ENCODE results near the gene TRAPPC5. TPM values are rescaled to one million over a fixed set of nuclear protein-coding genes. Genes with fewer than 3 reads are reported as not detected.

The TRAPPC5 gene
- total RNA-seq, 2 donors from 2014 or later: 73.0 to 78.2 TPM

DNA sequence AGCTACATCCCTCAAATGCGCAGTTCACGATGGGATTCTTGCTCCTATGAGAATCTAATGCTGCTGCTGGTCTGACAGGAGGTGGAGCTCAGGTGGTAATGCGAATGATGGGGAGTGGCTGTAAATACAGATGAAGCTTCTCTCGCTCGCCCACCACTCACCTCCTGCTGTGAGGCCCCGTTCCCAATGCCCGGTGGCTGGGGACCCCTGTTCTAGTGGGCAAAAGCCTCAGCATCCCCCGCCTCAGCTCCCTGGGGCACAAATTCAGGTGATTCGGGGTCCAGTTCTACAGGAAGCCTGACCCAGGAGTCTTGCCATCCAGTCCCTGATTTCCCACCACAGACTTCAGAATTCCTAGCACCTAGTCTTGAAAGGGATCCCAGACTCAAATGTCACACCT, 8.1 kb upstream of the TRAPPC5 start:
- peaks cover 60% of the 10 kb centered on the region for H3K27me3 Mint-ChIP-seq (ENCODE audit: low read depth)
- H3K36me3 Mint-ChIP-seq (ENCODE audit: insufficient read depth in 2 of 2): peaks cover 0 to 1% of the 10 kb centered on the region in 2 donors

DNA sequence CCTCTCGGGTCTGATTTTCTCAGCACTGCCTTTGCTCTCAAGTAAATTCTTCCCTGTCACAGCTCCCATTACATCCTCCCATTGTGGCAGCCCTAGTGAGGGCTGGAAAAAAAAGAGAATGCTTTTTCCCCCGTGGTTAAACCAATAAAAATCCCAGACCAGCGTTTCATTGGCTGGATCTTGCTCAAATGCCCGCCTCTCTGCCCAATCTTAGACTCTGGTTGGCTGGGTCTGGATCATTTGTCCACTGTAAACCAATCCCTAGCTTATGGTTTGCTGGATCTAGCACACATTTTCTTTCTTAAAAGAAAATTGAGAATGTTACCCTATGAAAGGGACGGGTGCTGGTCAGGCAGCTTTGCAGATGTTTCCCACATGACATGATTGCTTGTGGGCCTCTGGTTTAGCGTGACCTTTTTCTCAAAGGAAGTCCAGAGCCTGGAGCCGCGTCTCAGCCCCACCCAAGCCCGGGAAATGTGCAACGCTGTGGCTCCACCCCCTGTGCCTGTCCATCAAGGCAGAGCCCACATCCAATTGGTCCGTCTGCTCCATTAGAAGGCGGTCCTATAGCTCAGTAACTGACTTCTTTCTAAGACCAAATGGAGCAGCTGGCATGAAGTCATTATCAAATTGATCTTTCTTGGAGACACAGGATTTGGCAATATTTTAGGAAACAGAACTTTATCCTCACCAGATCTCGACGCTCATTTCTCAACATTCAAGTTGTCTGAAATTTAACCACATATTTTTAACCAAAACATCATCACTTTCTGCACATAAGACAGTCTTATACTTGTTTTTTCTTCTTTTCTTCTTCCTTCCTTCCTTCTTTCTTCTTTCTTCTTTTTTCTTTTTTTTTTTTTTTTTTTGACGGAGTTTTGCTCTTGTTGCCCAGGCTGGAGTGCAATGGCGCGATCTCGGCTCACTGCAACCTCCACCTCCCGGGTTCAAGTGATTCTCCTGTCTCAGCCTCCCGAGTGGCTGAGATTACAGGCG, 6.3 kb upstream of the TRAPPC5 start:
- H3K4me3 Mint-ChIP-seq: no peak overlapping the region
- H3K27me3 Mint-ChIP-seq (ENCODE audit: low read depth): peaks cover 63% of the 10 kb centered on the region
- H3K4me1 Mint-ChIP-seq (ENCODE audit: low read depth): peaks cover 45% of the 10 kb centered on the region
- DNase-seq: no peak
- peaks cover 0 to 1% of the 10 kb centered on the region in 2 donors for H3K36me3 Mint-ChIP-seq (ENCODE audit: insufficient read depth in 2 of 2)
- no peak overlapping the region for H3K27ac Mint-ChIP-seq
- no peak for ATAC-seq (replicated peaks in 1 of 2)
- no peaks in the 10 kb centered on the region for H3K9me3 Mint-ChIP-seq

More for the DNA sequence above, 8.1 kb upstream of the TRAPPC5 start:
- DNase-seq (no peak), ATAC-seq (replicated peaks in 1 of 2) (no peak)
- H3K4me3 Mint-ChIP-seq: no peak overlapping the region
- H3K4me1 Mint-ChIP-seq (ENCODE audit: low read depth): peaks cover 33% of the 10 kb centered on the region
- H3K27ac Mint-ChIP-seq: no peak overlapping the region
- no peaks in the 10 kb centered on the region for H3K9me3 Mint-ChIP-seq

DNA sequence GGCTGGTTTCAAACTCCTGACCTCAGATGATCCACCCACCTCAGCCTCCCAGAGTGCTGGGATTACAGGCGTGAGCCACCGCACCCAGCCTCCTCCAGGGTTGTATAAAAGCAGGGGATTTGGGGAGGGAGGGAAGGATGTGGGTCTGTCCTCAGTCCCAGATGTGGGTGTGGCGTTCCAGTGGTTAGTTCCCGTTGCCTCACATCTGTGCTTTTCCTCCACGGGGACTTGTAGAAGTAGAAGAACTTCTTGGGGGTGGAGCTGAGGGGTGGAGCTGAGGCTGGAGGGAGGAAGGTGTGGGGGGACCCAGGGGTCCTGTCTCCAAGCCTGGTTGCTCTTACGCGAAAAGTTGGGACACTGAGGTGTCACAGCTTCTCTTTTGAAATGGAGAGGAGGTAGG, 4.3 kb upstream of the TRAPPC5 start:
- Mint-ChIP-seq H3K9me3 (no peaks in the 10 kb centered on the region), H3K27ac (no peak overlapping the region), H3K27me3 (ENCODE audit: low read depth) (peaks cover 44% of the 10 kb centered on the region), H3K4me3 (peak overlapping the region in 1 of 2 donors; percentile 23), H3K4me1 (ENCODE audit: low read depth) (peaks cover 45% of the 10 kb centered on the region), H3K36me3 (ENCODE audit: insufficient read depth in 2 of 2) (no peaks in the 10 kb centered on the region)
- ATAC-seq (replicated peaks in 1 of 2): no peak
- no peak for DNase-seq

DNA sequence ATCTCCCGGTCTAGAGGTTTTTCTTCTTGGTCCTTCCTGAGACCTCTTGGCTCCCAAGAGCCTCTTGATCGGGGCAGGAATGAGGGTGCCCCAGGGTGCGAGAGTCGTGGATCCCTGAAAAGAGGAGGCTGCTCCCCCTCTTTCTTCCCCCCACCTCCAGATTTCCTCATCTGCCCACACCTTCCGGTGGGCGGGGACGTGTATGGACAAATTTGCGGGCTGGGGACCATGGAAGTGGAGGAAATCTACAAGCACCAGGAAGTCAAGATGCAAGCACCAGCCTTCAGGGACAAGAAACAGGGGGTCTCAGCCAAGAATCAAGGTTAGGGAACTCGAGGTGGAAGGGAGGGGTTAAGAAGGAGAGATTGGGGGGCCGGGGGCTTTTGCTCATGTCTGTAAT, 3.8 kb upstream of the TRAPPC5 start, which contains the start of gene MCEMP1:
MCEMP1 (plus strand) TSS at position 237 of the 400 bp plus-strand sequence; CDS start at position 268, 31 bp downstream.
- H3K36me3 Mint-ChIP-seq (ENCODE audit: insufficient read depth in 2 of 2): no peaks in the 10 kb centered on the region
- no peak for DNase-seq
- H3K4me3 Mint-ChIP-seq: peak within 1 kb of the TSS in 1 of 2 donors; percentile 23
- H3K27me3 Mint-ChIP-seq (ENCODE audit: low read depth): peaks cover 41% of the 10 kb centered on the region
- no peak within 1 kb of the TSS for H3K27ac Mint-ChIP-seq
- H3K9me3 Mint-ChIP-seq: no peaks in the 10 kb centered on the region
- H3K4me1 Mint-ChIP-seq (ENCODE audit: low read depth): peaks cover 49% of the 10 kb centered on the region
- no peak for ATAC-seq (replicated peaks in 1 of 2)

DNA sequence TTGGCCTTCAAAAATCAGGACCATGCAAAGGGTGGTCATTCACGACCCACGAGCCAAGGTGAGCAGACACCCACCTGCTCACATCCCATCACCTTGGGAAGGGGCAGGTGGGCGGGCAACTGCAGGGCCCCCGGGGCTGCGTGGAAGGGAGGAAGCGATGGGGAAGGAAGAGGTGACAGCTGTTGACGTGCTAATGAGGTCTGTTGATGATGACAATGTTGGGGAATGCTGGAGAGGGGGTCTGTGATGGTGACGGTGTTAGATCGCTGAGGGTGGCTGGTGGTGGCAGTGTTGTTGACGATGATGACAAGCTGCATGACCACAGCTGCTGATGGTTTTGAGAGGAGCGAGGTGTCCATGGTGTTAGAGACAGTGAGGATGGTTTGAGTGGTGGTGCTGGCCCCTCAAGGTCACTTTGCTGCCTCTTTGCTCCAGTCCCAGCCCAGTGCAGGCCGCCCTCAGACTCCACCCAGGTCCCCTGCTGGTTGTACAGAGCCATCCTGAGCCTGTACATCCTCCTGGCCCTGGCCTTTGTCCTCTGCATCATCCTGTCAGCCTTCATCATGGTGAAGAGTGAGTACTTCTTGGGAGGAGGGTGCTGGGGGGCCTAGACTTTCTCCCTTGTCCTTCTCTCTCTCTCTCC, 2.8 kb upstream of the TRAPPC5 start:
- Mint-ChIP-seq H3K4me3 (no peak overlapping the region), H3K4me1 (ENCODE audit: low read depth) (peaks cover 51% of the 10 kb centered on the region), H3K27ac (no peak overlapping the region), H3K9me3 (no peaks in the 10 kb centered on the region), H3K36me3 (ENCODE audit: insufficient read depth in 2 of 2) (peaks cover 0 to 3% of the 10 kb centered on the region in 2 donors), H3K27me3 (ENCODE audit: low read depth) (peaks cover 41% of the 10 kb centered on the region)
- ATAC-seq (replicated peaks in 1 of 2): no peak
- no peak for DNase-seq

DNA sequence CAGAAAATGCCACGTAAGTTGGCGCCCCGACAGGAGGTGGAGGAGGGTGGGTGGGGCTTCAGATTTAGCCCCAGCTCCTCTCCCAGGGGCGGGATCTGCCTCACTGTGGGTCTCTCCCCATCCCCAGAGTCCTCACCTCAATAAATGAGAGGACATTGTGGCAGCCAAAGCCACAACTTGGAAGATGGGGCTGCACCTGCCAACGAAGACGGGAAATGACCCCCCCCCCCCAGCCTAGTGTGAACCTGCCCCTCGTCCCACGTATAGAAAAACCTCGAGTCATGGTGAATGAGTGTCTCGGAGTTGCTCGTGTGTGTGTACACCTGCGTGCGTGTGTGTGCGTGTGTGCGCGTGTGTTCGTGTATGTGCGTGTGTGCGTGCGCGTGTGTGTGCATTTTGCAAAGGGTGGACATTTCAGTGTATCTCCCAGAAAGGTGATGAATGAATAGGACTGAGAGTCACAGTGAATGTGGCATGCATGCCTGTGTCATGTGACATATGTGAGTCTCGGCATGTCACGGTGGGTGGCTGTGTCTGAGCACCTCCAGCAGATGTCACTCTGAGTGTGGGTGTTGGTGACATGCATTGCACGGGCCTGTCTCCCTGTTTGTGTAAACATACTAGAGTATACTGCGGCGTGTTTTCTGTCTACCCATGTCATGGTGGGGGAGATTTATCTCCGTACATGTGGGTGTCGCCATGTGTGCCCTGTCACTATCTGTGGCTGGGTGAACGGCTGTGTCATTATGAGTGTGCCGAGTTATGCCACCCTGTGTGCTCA, 1.5 kb upstream of the TRAPPC5 start:
- Mint-ChIP-seq H3K36me3 (ENCODE audit: insufficient read depth in 2 of 2) (peaks cover 0 to 4% of the 10 kb centered on the region in 2 donors), H3K4me3 (peak overlapping the region; percentile 46 to 67), H3K27me3 (ENCODE audit: low read depth) (peaks cover 30% of the 10 kb centered on the region), H3K4me1 (ENCODE audit: low read depth) (peaks cover 48% of the 10 kb centered on the region), H3K27ac (no peak overlapping the region), H3K9me3 (no peaks in the 10 kb centered on the region)
- DNase-seq: peak; percentile 69 to 83
- peak; percentile 68 to 74 for ATAC-seq (replicated peaks in 1 of 2)

DNA sequence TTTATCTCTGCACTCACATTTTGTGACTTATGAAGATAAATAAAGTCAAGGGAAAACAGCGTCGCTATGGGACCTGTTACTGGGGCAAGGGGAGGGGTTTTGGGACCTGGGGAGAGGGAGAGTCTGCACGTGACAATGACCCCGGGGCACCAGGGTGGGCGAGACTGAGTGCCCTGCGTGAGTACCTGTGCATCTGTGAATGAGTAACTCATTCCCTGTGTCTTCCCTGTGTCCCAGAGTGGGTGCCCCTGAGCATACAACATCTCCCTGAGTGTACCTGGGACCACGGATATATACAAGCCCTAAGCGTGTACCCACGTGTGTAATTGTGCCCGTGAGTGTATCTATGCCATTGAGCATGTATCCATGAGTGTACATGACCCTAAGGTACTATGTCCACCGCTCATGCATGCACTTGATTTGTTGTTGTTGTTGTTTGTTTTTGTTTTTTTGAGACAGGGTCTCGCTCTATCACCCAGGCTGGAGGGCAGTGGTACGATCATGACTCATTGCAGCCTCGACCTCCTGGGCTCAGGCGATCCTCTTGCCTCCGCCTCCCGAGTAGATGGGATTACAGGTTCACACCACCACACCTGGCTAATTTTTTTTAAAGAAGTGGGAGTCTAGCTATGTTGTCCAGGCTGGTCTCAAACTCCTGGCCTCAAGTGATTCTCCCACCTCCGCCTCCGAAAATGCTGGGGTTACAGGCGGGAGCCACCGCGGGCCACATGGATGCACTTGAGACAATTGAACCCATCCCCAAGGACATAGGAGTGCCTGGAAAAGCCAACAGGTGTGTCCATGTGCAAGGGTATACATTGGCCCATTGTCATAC, 645 bp upstream of the TRAPPC5 start:
- H3K36me3 Mint-ChIP-seq (ENCODE audit: insufficient read depth in 2 of 2): peaks cover 0 to 4% of the 10 kb centered on the region in 2 donors
- H3K4me1 Mint-ChIP-seq (ENCODE audit: low read depth): peaks cover 42% of the 10 kb centered on the region
- DNase-seq (no peak), ATAC-seq (replicated peaks in 1 of 2) (no peak)
- no peaks in the 10 kb centered on the region for H3K9me3 Mint-ChIP-seq
- H3K4me3 Mint-ChIP-seq: peak overlapping the region; percentile 48 to 67
- peak overlapping the region; percentile 32 for H3K27ac Mint-ChIP-seq
- H3K27me3 Mint-ChIP-seq (ENCODE audit: low read depth): peaks cover 26% of the 10 kb centered on the region

DNA sequence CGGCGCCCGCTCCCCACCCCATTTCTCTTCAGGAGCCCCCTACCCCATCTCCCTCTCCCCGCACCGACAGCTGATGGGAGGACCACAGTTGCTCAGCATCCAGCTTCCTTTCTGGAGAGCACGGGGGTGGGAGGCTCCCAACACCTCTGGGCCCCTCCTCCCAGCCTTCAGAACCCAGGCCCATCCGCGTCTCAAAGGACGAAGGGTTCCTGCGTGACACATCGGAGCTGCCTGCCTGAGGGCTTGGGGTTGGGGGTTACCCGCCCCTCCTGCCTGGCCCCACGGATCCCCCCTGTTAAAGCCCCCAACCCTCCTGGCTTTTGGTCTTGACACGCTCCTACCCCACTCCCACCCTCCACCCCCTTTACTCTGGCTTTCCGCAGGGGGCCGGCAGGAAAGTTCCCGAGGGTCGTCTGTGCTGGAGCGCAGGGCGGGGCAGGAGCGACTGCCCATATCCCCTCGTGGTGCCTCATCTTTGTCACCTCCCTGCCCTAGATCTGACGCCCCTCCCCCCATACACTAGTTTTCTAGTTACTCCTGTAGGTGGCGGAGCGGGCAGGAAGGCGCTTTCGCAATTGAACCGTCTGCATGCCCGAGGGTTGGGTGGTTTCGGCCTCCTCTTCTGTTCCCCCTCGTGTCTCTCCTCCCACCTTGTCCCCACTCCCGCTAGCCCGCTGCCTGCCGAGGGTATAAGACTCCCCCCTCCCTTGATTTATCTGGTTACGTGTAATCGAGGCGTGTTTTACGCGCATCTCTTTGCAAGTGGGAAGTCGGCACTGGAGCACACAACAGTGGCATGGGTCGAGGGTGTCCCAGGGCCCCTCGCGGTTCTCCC, 924 bp downstream of the TRAPPC5 start:
- Mint-ChIP-seq H3K4me1 (ENCODE audit: low read depth) (peaks cover 41% of the 10 kb centered on the region), H3K9me3 (no peaks in the 10 kb centered on the region), H3K27ac (peak overlapping the region; percentile 76), H3K4me3 (peak overlapping the region; percentile 75 to 96), H3K36me3 (ENCODE audit: insufficient read depth in 2 of 2) (peaks cover 2 to 4% of the 10 kb centered on the region in 2 donors), H3K27me3 (ENCODE audit: low read depth) (peaks cover 15% of the 10 kb centered on the region)
- DNase-seq (peak; percentile 91 to 93), ATAC-seq (replicated peaks in 1 of 2) (peak; percentile 61 to 62)

DNA sequence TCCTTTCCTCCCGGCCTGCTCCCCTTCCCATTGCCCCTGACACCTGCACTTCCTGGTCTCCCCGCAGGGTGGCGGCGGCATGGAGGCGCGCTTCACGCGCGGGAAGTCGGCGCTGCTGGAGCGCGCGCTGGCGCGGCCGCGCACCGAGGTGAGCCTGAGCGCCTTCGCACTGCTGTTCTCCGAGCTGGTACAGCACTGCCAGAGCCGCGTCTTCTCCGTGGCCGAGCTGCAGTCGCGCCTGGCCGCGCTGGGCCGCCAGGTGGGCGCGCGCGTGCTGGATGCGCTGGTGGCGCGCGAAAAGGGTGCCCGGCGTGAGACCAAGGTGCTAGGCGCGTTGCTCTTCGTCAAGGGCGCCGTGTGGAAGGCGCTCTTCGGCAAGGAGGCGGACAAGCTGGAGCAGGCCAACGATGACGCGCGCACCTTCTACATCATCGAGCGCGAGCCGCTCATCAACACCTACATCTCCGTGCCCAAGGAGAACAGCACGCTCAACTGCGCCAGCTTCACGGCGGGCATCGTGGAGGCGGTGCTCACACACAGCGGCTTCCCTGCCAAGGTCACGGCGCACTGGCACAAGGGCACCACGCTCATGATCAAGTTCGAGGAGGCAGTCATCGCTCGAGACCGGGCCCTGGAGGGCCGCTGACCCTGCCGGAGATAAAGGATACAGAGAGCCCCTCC, 1.7 kb downstream of the TRAPPC5 start:
- H3K36me3 Mint-ChIP-seq (ENCODE audit: insufficient read depth in 2 of 2): peaks cover 2 to 4% of the 10 kb centered on the region in 2 donors
- H3K9me3 Mint-ChIP-seq: no peaks in the 10 kb centered on the region
- H3K4me3 Mint-ChIP-seq: peak overlapping the region; percentile 75 to 96
- H3K27ac Mint-ChIP-seq: peak overlapping the region; percentile 21
- peaks cover 34% of the 10 kb centered on the region for H3K4me1 Mint-ChIP-seq (ENCODE audit: low read depth)
- peaks cover 8% of the 10 kb centered on the region for H3K27me3 Mint-ChIP-seq (ENCODE audit: low read depth)
- DNase-seq (no peak), ATAC-seq (replicated peaks in 1 of 2) (no peak)

DNA sequence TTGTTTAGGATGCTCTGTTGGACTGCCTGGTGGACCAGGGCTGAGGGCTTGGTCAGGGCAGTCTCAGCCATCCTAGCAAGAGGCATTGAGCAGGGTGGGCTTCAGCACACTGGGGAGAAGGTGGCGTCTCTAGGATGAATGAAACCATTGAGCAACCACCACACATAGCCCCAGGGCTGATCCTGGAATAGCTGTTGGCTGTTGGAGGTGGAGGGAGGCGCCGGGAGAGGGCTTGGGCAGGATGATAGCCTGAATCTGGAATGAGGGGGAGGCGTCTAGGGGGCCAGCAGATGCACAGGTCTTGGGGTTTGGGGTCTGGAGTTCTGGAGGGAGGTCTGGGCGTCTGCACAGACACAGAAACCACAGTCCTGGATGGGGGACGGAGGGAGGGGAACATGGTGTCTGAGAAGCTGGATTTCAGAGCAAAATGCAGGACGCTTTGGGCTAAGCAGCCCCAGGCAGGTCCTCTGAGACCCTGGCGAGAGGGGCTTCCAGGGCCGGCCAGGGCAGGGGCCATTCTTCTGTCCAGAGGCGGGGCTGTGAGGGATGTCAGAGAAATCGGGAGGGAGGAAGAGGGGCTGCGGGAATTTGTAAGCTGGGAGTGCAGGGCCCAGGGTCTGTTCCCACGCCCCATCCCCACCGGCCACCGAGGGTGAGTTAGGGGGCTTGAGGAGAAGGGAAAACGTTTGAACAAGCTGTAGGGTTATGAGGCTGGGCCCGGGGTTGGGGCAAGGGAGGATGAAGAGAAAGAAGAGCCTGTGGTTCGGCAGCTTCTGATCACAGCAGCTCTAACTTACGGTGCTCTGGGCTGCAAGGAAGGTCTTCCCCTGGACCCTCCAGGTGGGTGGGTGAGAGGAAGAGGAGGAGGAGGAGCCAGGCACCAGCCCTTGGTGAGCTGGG, 5.2 kb downstream of the TRAPPC5 start:
- no peaks in the 10 kb centered on the region for H3K9me3 Mint-ChIP-seq
- H3K4me3 Mint-ChIP-seq: no peak overlapping the region
- peaks cover 2 to 4% of the 10 kb centered on the region in 2 donors for H3K36me3 Mint-ChIP-seq (ENCODE audit: insufficient read depth in 2 of 2)
- ATAC-seq (replicated peaks in 1 of 2) (no peak), DNase-seq (no peak)
- H3K27ac Mint-ChIP-seq: no peak overlapping the region
- peaks cover 5% of the 10 kb centered on the region for H3K4me1 Mint-ChIP-seq (ENCODE audit: low read depth)
- H3K27me3 Mint-ChIP-seq (ENCODE audit: low read depth): no peaks in the 10 kb centered on the region
